ENCODE measurements around the gene MYPOP. TPM values are rescaled to one million over a fixed set of nuclear protein-coding genes. Genes with fewer than 3 reads are reported as not detected.

Gene MYPOP
- total and polyA plus RNA-seq, 10 of the 15 experiments (the other 5 are each of a cell fraction or from before 2014, with no cell fraction given): 0.47 to 9.4 (median 1.4) TPM

GRCh38 chr19:45863335-45863839, 39.0 kb downstream of the MYPOP start:
- Histone ChIP-seq H3K79me2 (ENCODE audit: control insufficient read depth, insufficient read depth, low read length) (peaks cover 27% of the 10 kb centered on the region), H3K9me3 (replicated peaks; ENCODE audit: control insufficient read depth, insufficient read depth, low read length) (no peaks in the 10 kb centered on the region), H3K27ac (ENCODE audit: control insufficient read depth, insufficient read depth) (no peak overlapping the region), H3K27me3 (replicated peaks in 1 of 2; ENCODE audit: control insufficient read depth in 2 of 2, insufficient read depth in 2 of 2, low read length in 1 of 2) (peaks cover 0 to 6% of the 10 kb centered on the region in 2 experiments; a peak in 2 of 4 replicates), H2AFZ (ENCODE audit: control insufficient read depth, low read depth, low read length) (peak overlapping the region; percentile 97), H3K9ac (ENCODE audit: control insufficient read depth, insufficient read depth, low read length) (peak overlapping the region; percentile 20; the same call in 1 of the 2 replicates), H3K4me3 (peak overlapping the region; percentile 69), H4K20me1 (ENCODE audit: control insufficient read depth, insufficient read depth) (no peaks in the 10 kb centered on the region), H3K4me1 (ENCODE audit: control insufficient read depth, insufficient read depth, low read length) (peaks cover 5% of the 10 kb centered on the region), H3K36me3 (ENCODE audit: control insufficient read depth in 2 of 2, insufficient read depth in 2 of 2, low read length in 1 of 2) (peaks cover 0 to 4% of the 10 kb centered on the region in 2 experiments; a peak in 1 of 4 replicates), H3K4me2 (ENCODE audit: control insufficient read depth, insufficient read depth) (peak overlapping the region; percentile 98)
- ChIA-PET POLR2A (interaction anchor here (0.6 to 8.2 kb wide), 18 partner anchors 8 to 235 kb away, joined by 3 to 178 read pairs (median 4); partner anchors contain the start of genes CCDC61, IRF2BP1, MYPOP and SIX5), SMC1A (ENCODE audit: uncharacterized antibody, unreplicated experiment) (interaction anchor here (0.8 to 10.0 kb wide), 9 partner anchors 13 to 94 kb away, joined by 3 to 98 read pairs (median 5); partner anchors contain the start of genes IRF2BP1, MYPOP and SIX5), CTCF (interaction anchor here (0.9 to 9.2 kb wide), 16 partner anchors 11 to 165 kb away, joined by 3 to 194 read pairs (median 4); partner anchors contain the start of genes IRF2BP1, MYPOP and SIX5), RAD21 (ENCODE audit: unreplicated experiment) (interaction anchor here (0.6 to 5.2 kb wide), 14 partner anchors 9 to 165 kb away, joined by 3 to 159 read pairs (median 5); partner anchors contain the start of genes CCDC61, DMWD, FBXO46 and IRF2BP1)
- ATAC-seq (no peak), FAIRE-seq (no peak), DNase-seq (ENCODE audit: low read depth, low spot score) (no peak)
- TF ChIP-seq NBN (IDR thresholded peaks at IDR 0.05): peak; percentile 17; the same call in 1 of the 2 replicates
- no peak for TF ChIP-seq ZNF274 (IDR thresholded peaks at IDR 0.05; ENCODE audit: insufficient read depth, insufficient read length)
- TF ChIP-seq, protein P1, sequence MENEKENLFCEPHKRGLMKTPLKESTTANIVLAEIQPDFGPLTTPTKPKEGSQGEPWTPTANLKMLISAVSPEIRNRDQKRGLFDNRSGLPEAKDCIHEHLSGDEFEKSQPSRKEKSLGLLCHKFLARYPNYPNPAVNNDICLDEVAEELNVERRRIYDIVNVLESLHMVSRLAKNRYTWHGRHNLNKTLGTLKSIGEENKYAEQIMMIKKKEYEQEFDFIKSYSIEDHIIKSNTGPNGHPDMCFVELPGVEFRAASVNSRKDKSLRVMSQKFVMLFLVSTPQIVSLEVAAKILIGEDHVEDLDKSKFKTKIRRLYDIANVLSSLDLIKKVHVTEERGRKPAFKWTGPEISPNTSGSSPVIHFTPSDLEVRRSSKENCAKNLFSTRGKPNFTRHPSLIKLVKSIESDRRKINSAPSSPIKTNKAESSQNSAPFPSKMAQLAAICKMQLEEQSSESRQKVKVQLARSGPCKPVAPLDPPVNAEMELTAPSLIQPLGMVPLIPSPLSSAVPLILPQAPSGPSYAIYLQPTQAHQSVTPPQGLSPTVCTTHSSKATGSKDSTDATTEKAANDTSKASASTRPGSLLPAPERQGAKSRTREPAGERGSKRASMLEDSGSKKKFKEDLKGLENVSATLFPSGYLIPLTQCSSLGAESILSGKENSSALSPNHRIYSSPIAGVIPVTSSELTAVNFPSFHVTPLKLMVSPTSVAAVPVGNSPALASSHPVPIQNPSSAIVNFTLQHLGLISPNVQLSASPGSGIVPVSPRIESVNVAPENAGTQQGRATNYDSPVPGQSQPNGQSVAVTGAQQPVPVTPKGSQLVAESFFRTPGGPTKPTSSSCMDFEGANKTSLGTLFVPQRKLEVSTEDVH (IDR thresholded peaks at IDR 0.05; ENCODE audit: low read depth, partially characterized antibody): peak; percentile 5
- peak; percentile 29 for TF ChIP-seq KLF5 (IDR thresholded peaks at IDR 0.05; ENCODE audit: partially characterized antibody)
- peak; percentile 61; the same call in 1 of the 2 replicates for TF ChIP-seq PAX5 (IDR thresholded peaks at IDR 0.05; ENCODE audit: borderline replicate concordance, low read depth, low read length)
- peak; percentile 82; the same call in 1 of the 2 replicates for TF ChIP-seq TARDBP (IDR thresholded peaks at IDR 0.05; ENCODE audit: borderline replicate concordance)
- in situ Hi-C loops (cut with MboI) (no loop called here), intact Hi-C loops (cut with micrococcal nuclease; ENCODE audit: unreplicated experiment) (loop anchor here (1.0 kb wide), 2 partner anchors 19 to 23 kb away; partner anchors contain the start of gene IRF2BP1)
- 8% methylated on average over 22 of the region's 22 CpGs for WGBS (ENCODE audit: insufficient coverage, insufficient replicate concordance, low lambda C conversion rate, missing lambda C conversion rate)
- no TSS peak for BruUV-seq (replicated peaks)

All from GM12878 (cell line).